Mesendoderm (in vitro differentiated cells): ENCODE data around the gene GPBP1L1. TPM values are rescaled to one million over a fixed set of nuclear protein-coding genes. Genes with fewer than 3 reads are reported as not detected.

Source experiments
- DNase-seq: peaks from one replicate; pipeline ENCODE4 v3.0.0; 2013
- H2AK5ac ChIP-seq: 2 replicates; pipeline ENCODE4 v1.6.1; 2013; ENCODE audit warnings: low read length, inconsistent platforms
- H2BK120ac ChIP-seq: 2 replicates; pipeline ENCODE4 v1.6.1; 2013; ENCODE audit warnings: low read depth, mild to moderate bottlenecking, low read length, moderate library complexity, mixed read lengths
- H2BK15ac ChIP-seq: replicated peaks from 2 replicates; pipeline ENCODE4 v1.6.1; 2013; ENCODE audit warnings: low read depth, mild to moderate bottlenecking, moderate library complexity
- H2BK5ac ChIP-seq: 2 replicates; pipeline ENCODE4 v1.6.1; 2013; ENCODE audit warnings: low read length, inconsistent platforms
- H3K18ac ChIP-seq: 2 replicates; pipeline ENCODE4 v1.6.1; 2013; ENCODE audit warnings: mild to moderate bottlenecking, low read length, mixed read lengths
- H3K23ac ChIP-seq: one replicate; pipeline ENCODE4 v1.6.1; 2013; ENCODE audit warnings: low read length
- H3K27ac ChIP-seq: 2 replicates; pipeline ENCODE4 v1.5.1; 2013; ENCODE audit warnings: low read depth, mild to moderate bottlenecking, inconsistent platforms, low read length, moderate library complexity
- H3K27me3 ChIP-seq: 2 replicates; pipeline ENCODE4 v1.6.1; 2013; ENCODE audit warnings: low read length, control low read depth, mild to moderate bottlenecking, inconsistent platforms; ENCODE audit not compliant: insufficient read depth, poor library complexity
- H3K36me3 ChIP-seq: 2 replicates; pipeline ENCODE4 v1.6.1; 2013; ENCODE audit warnings: low read length, inconsistent platforms; ENCODE audit not compliant: control insufficient read depth, insufficient read depth
- H3K4ac ChIP-seq: one replicate; pipeline ENCODE4 v1.6.1; 2013; ENCODE audit warnings: low read depth, mild to moderate bottlenecking, low read length, moderate library complexity
- H3K4me1 ChIP-seq: 2 replicates; pipeline ENCODE4 v1.6.1; 2013; ENCODE audit warnings: low read depth, low read length, inconsistent platforms; ENCODE audit not compliant: control insufficient read depth
- H3K4me2 ChIP-seq: 2 replicates; pipeline ENCODE4 v1.6.1; 2013; ENCODE audit warnings: low read length
- H3K4me3 ChIP-seq: 2 replicates; pipeline ENCODE4 v1.5.1; 2013; ENCODE audit warnings: mild to moderate bottlenecking, low read length
- H3K56ac ChIP-seq: one replicate; pipeline ENCODE4 v1.6.1; 2013; ENCODE audit warnings: low read length
- H3K79me1 ChIP-seq: 2 replicates; pipeline ENCODE4 v1.6.1; 2013; ENCODE audit warnings: low read length, inconsistent platforms
- H3K79me2 ChIP-seq: 2 replicates; pipeline ENCODE4 v1.6.1; 2013; ENCODE audit warnings: mild to moderate bottlenecking, low read length; ENCODE audit not compliant: control insufficient read depth, insufficient read depth
- H3K9ac ChIP-seq: 2 replicates; pipeline ENCODE4 v1.6.1; 2013; ENCODE audit warnings: low read length, inconsistent platforms
- H4K5ac ChIP-seq: one replicate; pipeline ENCODE4 v1.6.1; 2013; ENCODE audit warnings: low read length
- H4K8ac ChIP-seq: one replicate; pipeline ENCODE4 v1.6.1; 2013; ENCODE audit warnings: low read depth, mild to moderate bottlenecking, control low read depth, low read length, moderate library complexity
- WGBS: extraction: QIAGEN DNeasy Blood & Tissue Kit; methylation state at CpG from one replicate; pipeline ENCODE4 v1.1.7; 2013; ENCODE audit warnings: low lambda C conversion rate, missing lambda C conversion rate; ENCODE audit not compliant: insufficient coverage; ENCODE audit errors: extremely low coverage; 5-methylcytosine and 5-hydroxymethylcytosine counted together
- small RNA-seq: library from polyadenylated mRNA; stranded (forward); fragments of <200 nt; extraction: miRNeasy Mini kit (QIAGEN cat#:217004); gene quantifications from one replicate; pipeline ENCODE3, GENCODE V24; 2013; ENCODE audit not compliant: insufficient read depth

Gene GPBP1L1

GRCh38 chr1:45583666-45584350 is 102.5 kb downstream of the GPBP1L1 start, which contains the start of gene NASP:
NASP (plus strand) TSS chr1:45584041; CDS start chr1:45584147, 106 bp downstream.
- H2BK120ac ChIP-seq, result no peak within 1 kb of the TSS

GRCh38 chr1:45583264-45583665 is 103.1 kb downstream of the GPBP1L1 start:
- H3K4me3 ChIP-seq, result peak overlapping the region; percentile 69
- DNase-seq, result peak; percentile 98
- H3K23ac ChIP-seq, result no peak overlapping the region
- no peak overlapping the region for H3K4ac ChIP-seq
- H3K4me1 ChIP-seq, result no peaks in the 10 kb centered on the region
- H3K18ac ChIP-seq, result peak overlapping the region; percentile 61
- no peaks in the 10 kb centered on the region for H3K36me3 ChIP-seq
- H3K79me1 ChIP-seq, result no peaks in the 10 kb centered on the region
- no peak overlapping the region for H2BK120ac ChIP-seq
- H2AK5ac ChIP-seq, result no peak overlapping the region
- no peaks in the 10 kb centered on the region for H3K27me3 ChIP-seq
- H3K4me2 ChIP-seq, result peak overlapping the region; percentile 89
- no CpG with 5 or more reads among the region's 19 CpGs for WGBS
- peak overlapping the region; percentile 89 for H3K9ac ChIP-seq
- H2BK5ac ChIP-seq, result peak overlapping the region; percentile 52
- H3K27ac ChIP-seq, result peak overlapping the region; percentile 74
- H2BK15ac ChIP-seq, result no peak overlapping the region
- peaks cover 41% of the 10 kb centered on the region for H3K79me2 ChIP-seq
- no peak overlapping the region for H4K8ac ChIP-seq
- no peak overlapping the region for H4K5ac ChIP-seq
- peak overlapping the region; percentile 90 for H3K56ac ChIP-seq

More at GRCh38 chr1:45583666-45584350, 102.5 kb downstream of the GPBP1L1 start, which contains the start of gene NASP:
- H4K5ac ChIP-seq, result no peak within 1 kb of the TSS
- H3K23ac ChIP-seq, result peak within 1 kb of the TSS; percentile 34
- peak within 1 kb of the TSS; percentile 81 for H2BK5ac ChIP-seq
- no peak within 1 kb of the TSS for H2BK15ac ChIP-seq
- peak within 1 kb of the TSS; percentile 94 for H3K56ac ChIP-seq
- no peaks in the 10 kb centered on the region for H3K27me3 ChIP-seq
- DNase-seq, result peak; percentile 93
- H3K36me3 ChIP-seq, result no peaks in the 10 kb centered on the region
- H3K18ac ChIP-seq, result peak within 1 kb of the TSS; percentile 69
- H3K79me1 ChIP-seq, result no peaks in the 10 kb centered on the region
- H3K4me2 ChIP-seq, result peak within 1 kb of the TSS; percentile 89
- peak within 1 kb of the TSS; percentile 90 for H3K9ac ChIP-seq
- WGBS, result no CpG with 5 or more reads among the region's 41 CpGs
- peak within 1 kb of the TSS; percentile 74 for H3K27ac ChIP-seq
- H3K79me2 ChIP-seq, result peaks cover 45% of the 10 kb centered on the region
- H4K8ac ChIP-seq, result no peak within 1 kb of the TSS
- peak within 1 kb of the TSS; percentile 95 for H3K4me3 ChIP-seq
- no peaks in the 10 kb centered on the region for H3K4me1 ChIP-seq
- peak within 1 kb of the TSS; percentile 86 for H3K4ac ChIP-seq
- H2AK5ac ChIP-seq, result peak within 1 kb of the TSS; percentile 68

Small RNA genes within 50 kb of the gene (small RNA-seq; reads per million reads assigned to genes)
- not detected for gene AL355480.1
- gene AL355480.2, result not detected
- gene AL355480.3, result not detected
- gene AL355480.4, result not detected
